ENCODE data around the gene NCAPG2. TPM values are rescaled to one million over a fixed set of nuclear protein-coding genes. Genes with fewer than 3 reads are reported as not detected.

Gene NCAPG2
- polyA plus RNA-seq, 3 donors from 2014 or later, result 3.5 to 7.9 (median 5.7) TPM

GRCh38 chr7:158587162-158588084, 117.2 kb downstream of the NCAPG2 start, which contains the start of gene PTPRN2:
PTPRN2 (minus strand) TSS chr7:158587823.
- no peak within 1 kb of the TSS for H3K27ac Mint-ChIP-seq
- peaks cover 8 to 16% of the 10 kb centered on the region in 2 donors for H3K4me1 Mint-ChIP-seq
- H3K9me3 Mint-ChIP-seq, result peaks cover 0 to 7% (median 0%) of the 10 kb centered on the region in 6 donors
- H3K4me3 Mint-ChIP-seq, result peak within 1 kb of the TSS; percentile 30 to 66 (median 35)
- no peaks in the 10 kb centered on the region for H3K36me3 Mint-ChIP-seq
- DNase-seq, result peak; percentile 41 to 52 (median 49)
- H3K27me3 Mint-ChIP-seq (ENCODE audit: low read depth in 3 of 3), result peaks cover 15 to 32% (median 25%) of the 10 kb centered on the region in 3 donors

- Mint-ChIP-seq H3K27me3 (ENCODE audit: low read depth in 3 of 3) (peaks cover 16 to 32% (median 24%) of the 10 kb centered on the region in 3 donors), H3K36me3 (no peaks in the 10 kb centered on the region), H3K9me3 (peaks cover 0 to 7% (median 0%) of the 10 kb centered on the region in 6 donors), H3K4me3 (peak overlapping the region in 1 of 5 donors; percentile 77), H3K27ac (no peak overlapping the region), H3K4me1 (peaks cover 8 to 16% of the 10 kb centered on the region in 2 donors)
- no peak for DNase-seq
These were observed 118.0 kb downstream of the NCAPG2 start for GRCh38 chr7:158586499-158587161.

- no peak for DNase-seq
- H3K9me3 Mint-ChIP-seq, result peaks cover 0 to 7% (median 0%) of the 10 kb centered on the region in 6 donors
- H3K27me3 Mint-ChIP-seq (ENCODE audit: low read depth in 3 of 3), result peaks cover 16 to 30% (median 24%) of the 10 kb centered on the region in 3 donors
- H3K27ac Mint-ChIP-seq, result peak overlapping the region in 1 of 6 donors; percentile 77
- peaks cover 8 to 16% of the 10 kb centered on the region in 2 donors for H3K4me1 Mint-ChIP-seq
- peak overlapping the region; percentile 54 to 79 (median 76) for H3K4me3 Mint-ChIP-seq
- no peaks in the 10 kb centered on the region for H3K36me3 Mint-ChIP-seq
These were observed 118.7 kb downstream of the NCAPG2 start for GRCh38 chr7:158585721-158586498.

- peaks cover 20 to 28% (median 24%) of the 10 kb centered on the region in 3 donors for H3K27me3 Mint-ChIP-seq (ENCODE audit: low read depth in 3 of 3)
- H3K36me3 Mint-ChIP-seq, result no peaks in the 10 kb centered on the region
- H3K4me1 Mint-ChIP-seq, result peaks cover 8 to 16% of the 10 kb centered on the region in 2 donors
- H3K4me3 Mint-ChIP-seq, result no peak overlapping the region
- H3K27ac Mint-ChIP-seq, result no peak overlapping the region
- peaks cover 0 to 11% (median 4%) of the 10 kb centered on the region in 6 donors for H3K9me3 Mint-ChIP-seq
- DNase-seq, result no peak
These were observed 120.2 kb downstream of the NCAPG2 start for GRCh38 chr7:158584407-158584806.

- H3K27ac Mint-ChIP-seq, result no peak overlapping the region
- peaks cover 20 to 27% (median 24%) of the 10 kb centered on the region in 3 donors for H3K27me3 Mint-ChIP-seq (ENCODE audit: low read depth in 3 of 3)
- H3K36me3 Mint-ChIP-seq, result no peaks in the 10 kb centered on the region
- no peak for DNase-seq
- H3K9me3 Mint-ChIP-seq, result peaks cover 0 to 12% (median 5%) of the 10 kb centered on the region in 6 donors
- no peak overlapping the region for H3K4me3 Mint-ChIP-seq
- peaks cover 8 to 13% of the 10 kb centered on the region in 2 donors for H3K4me1 Mint-ChIP-seq
These were observed 120.8 kb downstream of the NCAPG2 start for GRCh38 chr7:158583810-158584209.

GRCh38 chr7:158583143-158583542, 121.5 kb downstream of the NCAPG2 start:
- Mint-ChIP-seq H3K9me3 (peaks cover 0 to 12% (median 5%) of the 10 kb centered on the region in 6 donors), H3K27ac (no peak overlapping the region), H3K36me3 (no peaks in the 10 kb centered on the region), H3K4me1 (peaks cover 8 to 10% of the 10 kb centered on the region in 2 donors), H3K4me3 (no peak overlapping the region), H3K27me3 (ENCODE audit: low read depth in 3 of 3) (peaks cover 22 to 26% (median 24%) of the 10 kb centered on the region in 3 donors)
- no peak for DNase-seq

GRCh38 chr7:158582089-158582456, 122.5 kb downstream of the NCAPG2 start:
- Mint-ChIP-seq H3K4me1 (peaks cover 8 to 10% of the 10 kb centered on the region in 2 donors), H3K27ac (no peak overlapping the region), H3K27me3 (ENCODE audit: low read depth in 3 of 3) (peaks cover 22 to 28% (median 24%) of the 10 kb centered on the region in 3 donors), H3K9me3 (peaks cover 0 to 12% (median 5%) of the 10 kb centered on the region in 6 donors), H3K4me3 (no peak overlapping the region), H3K36me3 (no peaks in the 10 kb centered on the region)
- DNase-seq, result no peak

- no peaks in the 10 kb centered on the region for H3K36me3 Mint-ChIP-seq
These were observed 123.0 kb downstream of the NCAPG2 start for GRCh38 chr7:158581440-158582088.

More at GRCh38 chr7:158581440-158582088, 123.0 kb downstream of the NCAPG2 start:
- Mint-ChIP-seq H3K27ac (no peak overlapping the region), H3K4me3 (no peak overlapping the region), H3K27me3 (ENCODE audit: low read depth in 3 of 3) (peaks cover 22 to 28% (median 24%) of the 10 kb centered on the region in 3 donors), H3K9me3 (peaks cover 0 to 12% (median 5%) of the 10 kb centered on the region in 6 donors), H3K4me1 (peaks cover 8 to 10% of the 10 kb centered on the region in 2 donors)
- no peak for DNase-seq

Other genes starting within 250 kb of the NCAPG2 start
- gene PTPRN2, start 117.0 kb downstream of the NCAPG2 start, polyA plus RNA-seq, result 1 to 10 TPM; 1.9 to 3.7 (median 2.2) TPM
- 10 to 100 TPM; 70.1 to 95.7 (median 84.0) TPM for gene ESYT2, start 124.7 kb upstream of the NCAPG2 start, polyA plus RNA-seq
- gene DYNC2I1, start 151.8 kb upstream of the NCAPG2 start, polyA plus RNA-seq, result 10 to 100 TPM in 2 of 3 donors, 1 to 10 TPM in 1; 2.8 to 29.8 (median 28.7) TPM